Measurements from ENCODE around the gene TPPP2.

- TF ChIP-seq NFYB (CRISPR knock-in tag; conservative IDR thresholded peaks at IDR 0.05; ENCODE audit: low read depth), result no peak
- TF ChIP-seq ZNF317 (CRISPR knock-in tag; IDR thresholded peaks at IDR 0.05; ENCODE audit: borderline replicate concordance, low read depth), result no peak
- no peak for TF ChIP-seq ZNF416 (CRISPR knock-in tag; IDR thresholded peaks at IDR 0.05)
- TF ChIP-seq CTCF (IDR thresholded peaks at IDR 0.05), result no peak
- TF ChIP-seq, protein P1, sequence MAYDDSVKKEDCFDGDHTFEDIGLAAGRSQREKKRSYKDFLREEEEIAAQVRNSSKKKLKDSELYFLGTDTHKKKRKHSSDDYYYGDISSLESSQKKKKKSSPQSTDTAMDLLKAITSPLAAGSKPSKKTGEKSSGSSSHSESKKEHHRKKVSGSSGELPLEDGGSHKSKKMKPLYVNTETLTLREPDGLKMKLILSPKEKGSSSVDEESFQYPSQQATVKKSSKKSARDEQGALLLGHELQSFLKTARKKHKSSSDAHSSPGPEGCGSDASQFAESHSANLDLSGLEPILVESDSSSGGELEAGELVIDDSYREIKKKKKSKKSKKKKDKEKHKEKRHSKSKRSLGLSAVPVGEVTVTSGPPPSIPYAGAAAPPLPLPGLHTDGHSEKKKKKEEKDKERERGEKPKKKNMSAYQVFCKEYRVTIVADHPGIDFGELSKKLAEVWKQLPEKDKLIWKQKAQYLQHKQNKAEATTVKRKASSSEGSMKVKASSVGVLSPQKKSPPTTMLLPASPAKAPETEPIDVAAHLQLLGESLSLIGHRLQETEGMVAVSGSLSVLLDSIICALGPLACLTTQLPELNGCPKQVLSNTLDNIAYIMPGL (CRISPR knock-in tag; IDR thresholded peaks at IDR 0.05), result no peak
- TF ChIP-seq, protein P2, sequence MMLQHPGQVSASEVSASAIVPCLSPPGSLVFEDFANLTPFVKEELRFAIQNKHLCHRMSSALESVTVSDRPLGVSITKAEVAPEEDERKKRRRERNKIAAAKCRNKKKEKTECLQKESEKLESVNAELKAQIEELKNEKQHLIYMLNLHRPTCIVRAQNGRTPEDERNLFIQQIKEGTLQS (CRISPR knock-in tag; conservative IDR thresholded peaks at IDR 0.05), result no peak
- TF ChIP-seq ZBTB21 (CRISPR knock-in tag; IDR thresholded peaks at IDR 0.05; ENCODE audit: borderline replicate concordance), result no peak
- no peak for TF ChIP-seq STAT6 (CRISPR knock-in tag; conservative IDR thresholded peaks at IDR 0.05; ENCODE audit: low read depth)
- no peak for TF ChIP-seq USF2 (CRISPR knock-in tag; IDR thresholded peaks at IDR 0.05)
- TF ChIP-seq, protein P3, sequence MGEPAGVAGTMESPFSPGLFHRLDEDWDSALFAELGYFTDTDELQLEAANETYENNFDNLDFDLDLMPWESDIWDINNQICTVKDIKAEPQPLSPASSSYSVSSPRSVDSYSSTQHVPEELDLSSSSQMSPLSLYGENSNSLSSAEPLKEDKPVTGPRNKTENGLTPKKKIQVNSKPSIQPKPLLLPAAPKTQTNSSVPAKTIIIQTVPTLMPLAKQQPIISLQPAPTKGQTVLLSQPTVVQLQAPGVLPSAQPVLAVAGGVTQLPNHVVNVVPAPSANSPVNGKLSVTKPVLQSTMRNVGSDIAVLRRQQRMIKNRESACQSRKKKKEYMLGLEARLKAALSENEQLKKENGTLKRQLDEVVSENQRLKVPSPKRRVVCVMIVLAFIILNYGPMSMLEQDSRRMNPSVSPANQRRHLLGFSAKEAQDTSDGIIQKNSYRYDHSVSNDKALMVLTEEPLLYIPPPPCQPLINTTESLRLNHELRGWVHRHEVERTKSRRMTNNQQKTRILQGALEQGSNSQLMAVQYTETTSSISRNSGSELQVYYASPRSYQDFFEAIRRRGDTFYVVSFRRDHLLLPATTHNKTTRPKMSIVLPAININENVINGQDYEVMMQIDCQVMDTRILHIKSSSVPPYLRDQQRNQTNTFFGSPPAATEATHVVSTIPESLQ (CRISPR knock-in tag; IDR thresholded peaks at IDR 0.05), result no peak
- no peak for TF ChIP-seq SMAD4 (CRISPR knock-in tag; IDR thresholded peaks at IDR 0.05)
- TF ChIP-seq RELA (CRISPR knock-in tag; IDR thresholded peaks at IDR 0.05; ENCODE audit: borderline replicate concordance), result no peak
- no peak for TF ChIP-seq PRDM15 (CRISPR knock-in tag; IDR thresholded peaks at IDR 0.05)
- TF ChIP-seq ELF4 (CRISPR knock-in tag; IDR thresholded peaks at IDR 0.05; ENCODE audit: low read depth), result no peak
Observed at GRCh38 chr14:21022686-21023085, 7.3 kb upstream of the TPPP2 start.
